ENCODE data around the gene STYX.

STYX gene

GRCh38 chr14:52767058-52767833 is 37.3 kb downstream of the STYX start:
- DNase-seq (ENCODE audit: low spot score) = no peak
- in situ Hi-C loops (cut with MboI; ENCODE audit: low sequenced_read_pairs, unreplicated experiment) = no loop called here
- TF ChIP-seq CTCF (IDR thresholded peaks at IDR 0.05; ENCODE audit: borderline replicate concordance, control extremely low read depth, extremely low read depth, insufficient read depth, missing control alignments) = no peak

- in situ Hi-C loops (cut with MboI; ENCODE audit: low sequenced_read_pairs, unreplicated experiment) = no loop called here
- no peak for TF ChIP-seq CTCF (IDR thresholded peaks at IDR 0.05; ENCODE audit: borderline replicate concordance, control extremely low read depth, extremely low read depth, insufficient read depth, missing control alignments)
- DNase-seq (ENCODE audit: low spot score) = no peak
These were observed 39.9 kb downstream of the STYX start for GRCh38 chr14:52769887-52770286.

- in situ Hi-C loops (cut with MboI; ENCODE audit: low sequenced_read_pairs, unreplicated experiment) = no loop called here
- TF ChIP-seq CTCF (IDR thresholded peaks at IDR 0.05; ENCODE audit: borderline replicate concordance, control extremely low read depth, extremely low read depth, insufficient read depth, missing control alignments) = no peak
- no peak for DNase-seq (ENCODE audit: low spot score)
These were observed 46.9 kb downstream of the STYX start for GRCh38 chr14:52776816-52777215.

GRCh38 chr14:52778702-52779101 is 48.7 kb downstream of the STYX start:
- no peak for TF ChIP-seq CTCF (IDR thresholded peaks at IDR 0.05; ENCODE audit: borderline replicate concordance, control extremely low read depth, extremely low read depth, insufficient read depth, missing control alignments)
- in situ Hi-C loops (cut with MboI; ENCODE audit: low sequenced_read_pairs, unreplicated experiment) = no loop called here
- DNase-seq (ENCODE audit: low spot score) = no peak

- in situ Hi-C loops (cut with MboI; ENCODE audit: low sequenced_read_pairs, unreplicated experiment) = no loop called here
These were observed 50.9 kb downstream of the STYX start for GRCh38 chr14:52780893-52781292.

GRCh38 chr14:52781629-52782028 is 51.7 kb downstream of the STYX start:
- TF ChIP-seq CTCF (IDR thresholded peaks at IDR 0.05; ENCODE audit: borderline replicate concordance, control extremely low read depth, extremely low read depth, insufficient read depth, missing control alignments) = no peak
- no peak for DNase-seq (ENCODE audit: low spot score)
- in situ Hi-C loops (cut with MboI; ENCODE audit: low sequenced_read_pairs, unreplicated experiment) = no loop called here

More at GRCh38 chr14:52780893-52781292, 50.9 kb downstream of the STYX start:
- no peak for DNase-seq (ENCODE audit: low spot score)
- no peak for TF ChIP-seq CTCF (IDR thresholded peaks at IDR 0.05; ENCODE audit: borderline replicate concordance, control extremely low read depth, extremely low read depth, insufficient read depth, missing control alignments)
